ENCODE measurements around the gene VAC14. TPM values are rescaled to one million over a fixed set of nuclear protein-coding genes. Genes with fewer than 3 reads are reported as not detected.
A peak's percentile ranks its signal among the peaks of the same experiment; 100 is the strongest.
"Not testable (repeated sequence)": the region's sequence is repeated elsewhere in the genome, so short reads cannot be mapped to it uniquely, and the experiment has no call there.

The VAC14 gene
- total RNA-seq (10 to 100 TPM; 14.9 to 90.6 (median 54.2) TPM), polyA plus RNA-seq (10 to 100 TPM; 22.3 to 33.1 (median 32.1) TPM)
- long read RNA-seq, donor 1, partial matches to known transcripts = 0 of 3 reads
- long read RNA-seq, donor 1, other reads (novel, unspliced or antisense) = 0 of 3 reads
- long read RNA-seq, donor 2, transcript VAC14-212 (1 exons, 3,609 nt) = major isoform, 5 of 9 reads
- long read RNA-seq, donor 2, partial matches to known transcripts = 0 of 9 reads
- long read RNA-seq, donor 2, other reads (novel, unspliced or antisense) = 0 of 9 reads
- long read RNA-seq, donor 3, partial matches to known transcripts = 0 of 7 reads
- long read RNA-seq, donor 3, other reads (novel, unspliced or antisense) = 0 of 7 reads
- long read RNA-seq, donor 4, partial matches to known transcripts = 0 of 3 reads
- long read RNA-seq, donor 4, other reads (novel, unspliced or antisense) = 0 of 3 reads
- long read RNA-seq, donor 5, partial matches to known transcripts = 0 of 8 reads
- long read RNA-seq, donor 5, other reads (novel, unspliced or antisense) = 0 of 8 reads
- long read RNA-seq, donor 6, transcript VAC14-212 (1 exons, 3,609 nt) = major isoform, 14 of 18 reads
- long read RNA-seq, donor 6, partial matches to known transcripts = 0 of 18 reads
- long read RNA-seq, donor 6, other reads (novel, unspliced or antisense) = 0 of 18 reads
- long read RNA-seq, donor 7, transcript VAC14-212 (1 exons, 3,609 nt) = major isoform, 6 of 9 reads
- long read RNA-seq, donor 7, partial matches to known transcripts = 0 of 9 reads
- long read RNA-seq, donor 7, other reads (novel, unspliced or antisense) = 0 of 9 reads
- long read RNA-seq, donor 8, partial matches to known transcripts = 0 of 4 reads
- long read RNA-seq, donor 8, other reads (novel, unspliced or antisense) = 0 of 4 reads
- long read RNA-seq, donor 9, transcript VAC14-212 (1 exons, 3,609 nt) = major isoform, 10 of 10 reads
- long read RNA-seq, donor 9, partial matches to known transcripts = 0 of 10 reads
- long read RNA-seq, donor 9, other reads (novel, unspliced or antisense) = 0 of 10 reads
- long read RNA-seq, donor 10, partial matches to known transcripts = 0 of 5 reads
- long read RNA-seq, donor 10, other reads (novel, unspliced or antisense) = 0 of 5 reads

DNA sequence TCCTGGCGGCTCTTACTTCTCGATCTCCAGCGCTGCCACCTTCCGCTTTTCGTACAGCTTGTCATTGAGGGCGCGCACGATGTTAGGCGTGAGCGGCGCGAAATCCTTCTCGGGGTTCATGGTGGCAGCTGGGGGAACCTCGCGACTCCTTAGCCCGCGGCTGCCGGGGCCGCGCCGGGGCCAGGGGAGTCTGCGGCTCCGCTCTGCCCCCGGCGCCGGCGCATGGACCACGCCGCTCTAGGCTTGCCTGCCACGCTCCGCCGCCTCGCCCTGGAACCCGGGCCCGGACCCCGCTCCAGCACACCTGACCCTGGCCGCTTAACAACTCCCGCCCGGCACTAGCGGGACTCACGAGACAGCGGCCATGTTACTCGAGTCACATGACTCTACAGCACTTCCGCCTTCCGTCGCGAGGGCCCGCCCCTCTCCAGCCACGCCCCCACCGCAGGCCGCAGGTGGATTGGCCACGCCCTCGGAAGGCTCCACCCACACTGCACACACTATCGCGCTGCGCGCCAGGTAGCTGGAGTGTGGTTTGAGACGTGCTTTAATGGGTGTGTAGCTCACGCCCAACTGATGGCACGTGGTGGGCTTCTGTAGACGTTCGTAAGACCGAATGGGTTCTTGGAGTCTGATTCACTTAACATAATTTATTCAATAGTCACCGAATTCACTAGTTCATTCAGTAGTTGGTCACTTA, at the start of gene VAC14:
Gene VAC14, minus strand, starts transcription at position 378 of the 700 bp plus-strand sequence. Its CDS starts 258 bp downstream, at position 120.
- H3K4me1 ChIP-seq = peaks cover 13 to 38% (median 25%) of the 10 kb centered on the region in 4 donors

DNA sequence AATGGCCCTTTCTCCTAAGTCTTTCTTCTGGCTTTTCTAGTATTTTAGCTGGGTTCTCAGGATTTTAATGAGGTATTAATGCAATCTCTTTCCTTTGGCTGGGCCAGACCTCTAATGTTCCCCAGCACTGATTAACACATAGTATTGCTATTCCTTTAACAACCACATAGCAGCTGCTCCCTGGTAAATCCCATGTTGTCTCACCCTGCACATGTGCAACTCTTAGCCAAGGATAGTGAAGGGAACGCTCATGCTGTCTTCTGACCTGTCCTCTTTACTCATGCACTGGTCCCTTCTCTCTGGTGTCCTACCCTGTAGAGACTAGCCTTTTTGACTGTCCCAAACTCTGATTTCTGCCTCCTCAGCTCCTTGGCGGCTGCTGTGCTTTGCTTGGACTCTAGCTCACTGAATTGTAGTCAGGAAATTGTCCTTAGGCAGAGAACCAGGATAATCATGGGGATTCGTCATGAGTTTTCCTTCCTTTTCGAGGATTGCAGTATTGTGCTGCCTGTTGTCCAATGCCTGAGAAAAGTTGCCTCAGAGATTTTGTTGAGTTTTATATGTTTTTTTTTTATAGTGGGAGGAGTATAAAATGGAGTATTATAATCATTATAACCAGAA, 22.6 kb upstream of the VAC14 start:
- H3K4me3 ChIP-seq; H3K27me3 ChIP-seq; H3K4me1 ChIP-seq; DNase-seq; intact Hi-C loops (cut with DNase I; ENCODE audit: low total_unique reads); H3K9me3 ChIP-seq; H3K36me3 ChIP-seq; H3K27ac ChIP-seq: not testable (repeated sequence)
- WGBS, 5 donors = 64 to 100% (median 82%) methylated on average over 1 to 3 of the region's 4 CpGs

More for the DNA sequence above, at the start of gene VAC14:
- intact Hi-C loops (cut with DNase I; ENCODE audit: low total_unique reads) = no loop called here
- 0 to 1% (median 0%) methylated on average over 42 to 64 of the region's 64 CpGs for WGBS, 5 donors
- Histone ChIP-seq H3K4me3 (peak within 1 kb of the TSS; percentile 94 to 97 (median 96)), H3K9me3 (peaks cover 0 to 12% (median 4%) of the 10 kb centered on the region in 4 donors), H3K36me3 (peaks cover 0 to 14% (median 2%) of the 10 kb centered on the region in 4 donors), H3K27ac (peak within 1 kb of the TSS; percentile 65 to 83 (median 72)), H3K27me3 (peaks cover 0 to 6% (median 0%) of the 10 kb centered on the region in 3 donors)
- peak; percentile 98 for DNase-seq
- TF ChIP-seq POLR2A (IDR thresholded peaks at IDR 0.05) (peak in 1 of 4 donors; percentile 3), EP300 (IDR thresholded peaks at IDR 0.05) (no peak), POLR2AphosphoS5 (IDR thresholded peaks at IDR 0.05) (peak; percentile 65 to 95 (median 82))
- TF ChIP-seq, protein P1, sequence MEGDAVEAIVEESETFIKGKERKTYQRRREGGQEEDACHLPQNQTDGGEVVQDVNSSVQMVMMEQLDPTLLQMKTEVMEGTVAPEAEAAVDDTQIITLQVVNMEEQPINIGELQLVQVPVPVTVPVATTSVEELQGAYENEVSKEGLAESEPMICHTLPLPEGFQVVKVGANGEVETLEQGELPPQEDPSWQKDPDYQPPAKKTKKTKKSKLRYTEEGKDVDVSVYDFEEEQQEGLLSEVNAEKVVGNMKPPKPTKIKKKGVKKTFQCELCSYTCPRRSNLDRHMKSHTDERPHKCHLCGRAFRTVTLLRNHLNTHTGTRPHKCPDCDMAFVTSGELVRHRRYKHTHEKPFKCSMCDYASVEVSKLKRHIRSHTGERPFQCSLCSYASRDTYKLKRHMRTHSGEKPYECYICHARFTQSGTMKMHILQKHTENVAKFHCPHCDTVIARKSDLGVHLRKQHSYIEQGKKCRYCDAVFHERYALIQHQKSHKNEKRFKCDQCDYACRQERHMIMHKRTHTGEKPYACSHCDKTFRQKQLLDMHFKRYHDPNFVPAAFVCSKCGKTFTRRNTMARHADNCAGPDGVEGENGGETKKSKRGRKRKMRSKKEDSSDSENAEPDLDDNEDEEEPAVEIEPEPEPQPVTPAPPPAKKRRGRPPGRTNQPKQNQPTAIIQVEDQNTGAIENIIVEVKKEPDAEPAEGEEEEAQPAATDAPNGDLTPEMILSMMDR (IDR thresholded peaks at IDR 0.05) = no peak

DNA sequence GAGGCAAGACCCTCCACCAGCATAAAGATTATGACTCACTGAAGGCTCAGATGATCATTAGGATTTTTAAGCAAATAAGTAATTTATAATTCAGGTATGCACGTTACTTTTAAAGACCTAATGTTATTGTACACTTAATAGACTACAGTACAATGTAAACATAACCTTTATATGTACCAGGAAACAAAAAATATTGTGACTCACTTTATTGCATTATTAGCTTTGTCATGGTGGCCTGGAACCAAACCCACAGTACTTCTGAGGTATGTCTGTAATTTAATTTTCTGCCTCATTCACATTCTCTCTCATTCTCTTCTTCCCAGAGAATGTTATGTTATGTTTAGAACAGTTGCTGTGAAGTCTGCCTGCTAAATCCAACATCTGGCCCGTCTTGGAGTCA, 21.8 kb upstream of the VAC14 start:
- H3K9me3 ChIP-seq; DNase-seq; intact Hi-C loops (cut with DNase I; ENCODE audit: low total_unique reads); H3K36me3 ChIP-seq; H3K4me3 ChIP-seq; H3K27me3 ChIP-seq; H3K27ac ChIP-seq; H3K4me1 ChIP-seq: not testable (repeated sequence)
- WGBS, 5 donors = 10% methylated on average over 1 of the region's 2 CpGs; no CpG with 5 or more reads in 4 of the 5 donors

DNA sequence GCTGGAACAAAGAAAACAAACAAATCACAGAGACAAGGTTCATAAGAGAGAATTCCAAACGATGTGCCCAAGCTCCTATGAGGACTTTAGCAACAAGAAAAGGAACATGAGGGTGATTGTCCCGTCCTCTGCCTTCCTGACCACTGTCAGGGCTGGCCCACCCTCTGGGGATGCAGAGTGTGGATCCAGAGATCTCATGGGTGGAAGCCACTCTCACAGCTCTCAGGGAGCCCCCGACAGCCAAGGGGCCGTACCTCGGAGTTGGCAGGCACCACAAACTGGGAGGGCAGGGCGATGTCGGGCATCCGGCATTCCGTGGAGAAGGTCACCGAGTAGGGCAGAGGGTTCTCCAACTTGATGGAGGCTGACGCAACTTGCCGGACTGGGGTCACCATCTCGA, 17.1 kb upstream of the VAC14 start:
- H3K36me3 ChIP-seq; H3K27me3 ChIP-seq; H3K27ac ChIP-seq; intact Hi-C loops (cut with DNase I; ENCODE audit: low total_unique reads); H3K4me1 ChIP-seq; H3K4me3 ChIP-seq; H3K9me3 ChIP-seq; DNase-seq: not testable (repeated sequence)
- 38 to 83% (median 82%) methylated on average over 1 to 12 of the region's 13 CpGs for WGBS, 5 donors

DNA sequence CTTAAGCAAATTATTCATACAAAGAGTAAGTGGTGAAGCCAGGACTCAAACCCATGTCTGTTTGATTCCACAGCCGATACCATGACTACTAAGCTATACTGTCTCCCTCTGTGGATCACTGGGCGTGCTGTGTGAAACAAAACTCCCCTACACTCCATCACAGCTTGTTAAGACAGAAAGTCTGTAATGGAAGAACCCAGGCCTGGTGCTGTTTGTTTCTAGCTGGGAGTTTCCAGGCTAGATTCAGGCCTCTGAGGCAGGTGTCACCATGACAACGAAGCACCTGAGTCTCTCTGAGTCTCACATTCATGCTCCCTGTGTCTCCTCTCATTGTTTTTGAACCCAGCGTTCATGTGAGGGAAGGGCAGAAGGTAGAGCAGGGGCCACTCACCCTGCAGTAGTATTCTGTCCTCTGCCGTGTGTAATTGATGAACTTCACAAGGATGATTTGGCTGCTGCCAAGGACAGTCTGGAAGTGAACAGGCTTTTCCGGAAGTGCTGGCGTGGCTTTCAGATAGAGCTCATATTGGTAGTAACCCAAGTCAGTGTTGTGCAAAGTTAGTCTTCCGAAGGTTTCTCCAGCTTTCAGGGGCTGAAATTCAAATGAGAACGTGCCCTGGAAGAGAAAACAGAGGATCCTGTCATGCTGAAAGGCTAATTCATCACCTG, 8.6 kb upstream of the VAC14 start:
- DNase-seq = peak in 1 of 2 donors; percentile 26
- no peak overlapping the region for H3K4me3 ChIP-seq
- TF ChIP-seq POLR2AphosphoS5 (IDR thresholded peaks at IDR 0.05) (no peak), POLR2A (IDR thresholded peaks at IDR 0.05) (no peak), EP300 (IDR thresholded peaks at IDR 0.05) (no peak)
- TF ChIP-seq, protein P1 (IDR thresholded peaks at IDR 0.05) = no peak
- WGBS, 5 donors = 55 to 60% (median 58%) methylated on average over 9 of the region's 9 CpGs
- intact Hi-C loops (cut with DNase I; ENCODE audit: low total_unique reads) = no loop called here
- no peaks in the 10 kb centered on the region for H3K4me1 ChIP-seq
- H3K27ac ChIP-seq = no peak overlapping the region
- no peaks in the 10 kb centered on the region for H3K36me3 ChIP-seq
- H3K9me3 ChIP-seq = peaks cover 0 to 3% (median 0%) of the 10 kb centered on the region in 4 donors
- peaks cover 0 to 28% (median 6%) of the 10 kb centered on the region in 3 donors for H3K27me3 ChIP-seq

All from stomach (tissue), 19 donors.